ENCODE results near the gene OTOS. TPM values are rescaled to one million over a fixed set of nuclear protein-coding genes. Genes with fewer than 3 reads are reported as not detected.

The OTOS gene
- total and polyA plus RNA-seq, 2 of the 13 experiments (the other 11 are each of a cell fraction or from before 2014, with no cell fraction given): not detected

- no peaks in the 10 kb centered on the region for H3K4me1 ChIP-seq (ENCODE audit: insufficient read depth, low read length)
- WGBS (ENCODE audit: low lambda C conversion rate): 34% methylated on average over 20 of the region's 21 CpGs
- no peaks in the 10 kb centered on the region; the same call in 1 of the 2 replicates for H4K20me1 ChIP-seq (ENCODE audit: insufficient read depth, low read length)
- H2AFZ ChIP-seq (ENCODE audit: low read length): no peak overlapping the region
- no peaks in the 10 kb centered on the region for H3K36me3 ChIP-seq (replicated peaks in 1 of 2; ENCODE audit: control insufficient read depth in 1 of 2, insufficient read depth in 2 of 2, low read length in 2 of 2)
- H3K27ac ChIP-seq (ENCODE audit: extremely low read length, insufficient read depth, low read length): no peak overlapping the region
- H3K27me3 ChIP-seq (ENCODE audit: control insufficient read depth in 1 of 2, insufficient read depth in 2 of 2, low read length in 2 of 2): peaks cover 5 to 53% of the 10 kb centered on the region in 2 experiments; a peak in 4 of 5 replicates
- intact Hi-C loops (cut with micrococcal nuclease; ENCODE audit: unreplicated experiment): no loop called here
- H3K79me2 ChIP-seq (ENCODE audit: insufficient read depth, low read length): no peaks in the 10 kb centered on the region
- no peak overlapping the region for H3K9ac ChIP-seq (ENCODE audit: insufficient read depth, low read depth, low read length)
- BruUV-seq (replicated peaks): no TSS peak
- H3K9me3 ChIP-seq (ENCODE audit: low read length): no peaks in the 10 kb centered on the region
- no peak for FAIRE-seq
- DNase-seq (ENCODE audit: low spot score): no peak
- POLR2A ChIA-PET: no interaction called here
- no peak overlapping the region for H3K4me3 ChIP-seq (replicated peaks in 1 of 3; ENCODE audit: insufficient read depth in 1 of 3, low read depth in 2 of 3, low read length in 3 of 3)
- in situ Hi-C loops (cut with HindIII; ENCODE audit: extremely low pct_ligation_motif_present, low pct_unique_long_range_greater_than_20kb): no loop called here
- CTCF ChIA-PET (ENCODE audit: low intra/inter-chr PET ratio, low total read pairs): no interaction called here
- H3K4me2 ChIP-seq (ENCODE audit: low read depth, low read length): no peak overlapping the region
- ATAC-seq: no peak
- TF ChIP-seq KDM4B (CRISPR knock-in tag; IDR thresholded peaks at IDR 0.05): no peak
- no peak for TF ChIP-seq MIER2 (CRISPR knock-in tag; IDR thresholded peaks at IDR 0.05)
- no peak for TF ChIP-seq KMT2B (CRISPR knock-in tag; IDR thresholded peaks at IDR 0.05)
- TF ChIP-seq, protein P1, sequence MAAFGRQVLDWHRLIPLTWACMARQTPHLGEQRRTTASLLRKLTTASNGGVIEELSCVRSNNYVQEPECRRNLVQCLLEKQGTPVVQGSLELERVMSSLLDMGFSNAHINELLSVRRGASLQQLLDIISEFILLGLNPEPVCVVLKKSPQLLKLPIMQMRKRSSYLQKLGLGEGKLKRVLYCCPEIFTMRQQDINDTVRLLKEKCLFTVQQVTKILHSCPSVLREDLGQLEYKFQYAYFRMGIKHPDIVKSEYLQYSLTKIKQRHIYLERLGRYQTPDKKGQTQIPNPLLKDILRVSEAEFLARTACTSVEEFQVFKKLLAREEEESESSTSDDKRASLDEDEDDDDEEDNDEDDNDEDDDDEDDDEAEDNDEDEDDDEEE (CRISPR knock-in tag; IDR thresholded peaks at IDR 0.05): no peak
- TF ChIP-seq, protein P2, sequence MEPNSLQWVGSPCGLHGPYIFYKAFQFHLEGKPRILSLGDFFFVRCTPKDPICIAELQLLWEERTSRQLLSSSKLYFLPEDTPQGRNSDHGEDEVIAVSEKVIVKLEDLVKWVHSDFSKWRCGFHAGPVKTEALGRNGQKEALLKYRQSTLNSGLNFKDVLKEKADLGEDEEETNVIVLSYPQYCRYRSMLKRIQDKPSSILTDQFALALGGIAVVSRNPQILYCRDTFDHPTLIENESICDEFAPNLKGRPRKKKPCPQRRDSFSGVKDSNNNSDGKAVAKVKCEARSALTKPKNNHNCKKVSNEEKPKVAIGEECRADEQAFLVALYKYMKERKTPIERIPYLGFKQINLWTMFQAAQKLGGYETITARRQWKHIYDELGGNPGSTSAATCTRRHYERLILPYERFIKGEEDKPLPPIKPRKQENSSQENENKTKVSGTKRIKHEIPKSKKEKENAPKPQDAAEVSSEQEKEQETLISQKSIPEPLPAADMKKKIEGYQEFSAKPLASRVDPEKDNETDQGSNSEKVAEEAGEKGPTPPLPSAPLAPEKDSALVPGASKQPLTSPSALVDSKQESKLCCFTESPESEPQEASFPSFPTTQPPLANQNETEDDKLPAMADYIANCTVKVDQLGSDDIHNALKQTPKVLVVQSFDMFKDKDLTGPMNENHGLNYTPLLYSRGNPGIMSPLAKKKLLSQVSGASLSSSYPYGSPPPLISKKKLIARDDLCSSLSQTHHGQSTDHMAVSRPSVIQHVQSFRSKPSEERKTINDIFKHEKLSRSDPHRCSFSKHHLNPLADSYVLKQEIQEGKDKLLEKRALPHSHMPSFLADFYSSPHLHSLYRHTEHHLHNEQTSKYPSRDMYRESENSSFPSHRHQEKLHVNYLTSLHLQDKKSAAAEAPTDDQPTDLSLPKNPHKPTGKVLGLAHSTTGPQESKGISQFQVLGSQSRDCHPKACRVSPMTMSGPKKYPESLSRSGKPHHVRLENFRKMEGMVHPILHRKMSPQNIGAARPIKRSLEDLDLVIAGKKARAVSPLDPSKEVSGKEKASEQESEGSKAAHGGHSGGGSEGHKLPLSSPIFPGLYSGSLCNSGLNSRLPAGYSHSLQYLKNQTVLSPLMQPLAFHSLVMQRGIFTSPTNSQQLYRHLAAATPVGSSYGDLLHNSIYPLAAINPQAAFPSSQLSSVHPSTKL (CRISPR knock-in tag; IDR thresholded peaks at IDR 0.05): no peak
- TF ChIP-seq MAX (IDR thresholded peaks at IDR 0.05): no peak
- no peak for TF ChIP-seq ZNF639 (CRISPR knock-in tag; conservative IDR thresholded peaks at IDR 0.05)
- no peak for TF ChIP-seq NR0B2 (CRISPR knock-in tag; IDR thresholded peaks at IDR 0.05)
- no peak for TF ChIP-seq RORA (CRISPR knock-in tag; IDR thresholded peaks at IDR 0.05)
- TF ChIP-seq ZFP37 (CRISPR knock-in tag; IDR thresholded peaks at IDR 0.05; ENCODE audit: borderline replicate concordance): no peak
- TF ChIP-seq ZNF256 (CRISPR knock-in tag; conservative IDR thresholded peaks at IDR 0.05): no peak
- TF ChIP-seq ASH2L (IDR thresholded peaks at IDR 0.05; ENCODE audit: insufficient read length, low read depth, low read length): no peak
- TF ChIP-seq ZNF580 (CRISPR knock-in tag; IDR thresholded peaks at IDR 0.05; ENCODE audit: borderline replicate concordance, low read depth): no peak
- no peak for TF ChIP-seq ZNF878 (CRISPR knock-in tag; IDR thresholded peaks at IDR 0.05)
- no peak for TF ChIP-seq CAMTA2 (CRISPR knock-in tag; IDR thresholded peaks at IDR 0.05; ENCODE audit: borderline replicate concordance)
- no peak for TF ChIP-seq RELA (CRISPR knock-in tag; IDR thresholded peaks at IDR 0.05)
Measured at GRCh38 chr2:240159251-240159839, 18.9 kb upstream of the OTOS start.
